HL-60 (cell line): Measurements from ENCODE around the gene CAMK2G.

Experiments
- TF ChIP-seq, protein P1 (sequence below): IDR thresholded peaks from one replicate; pipeline ENCODE4 v1.5.1; 2011; ENCODE audit warnings: low read length, control low read depth, inconsistent platforms; ENCODE audit not compliant: insufficient read depth
- TF ChIP-seq, protein P2 (sequence below): IDR thresholded peaks from 2 replicates; pipeline ENCODE4 v1.6.1; 2012; ENCODE audit warnings: low read depth; ENCODE audit not compliant: insufficient replicate concordance

DNA sequence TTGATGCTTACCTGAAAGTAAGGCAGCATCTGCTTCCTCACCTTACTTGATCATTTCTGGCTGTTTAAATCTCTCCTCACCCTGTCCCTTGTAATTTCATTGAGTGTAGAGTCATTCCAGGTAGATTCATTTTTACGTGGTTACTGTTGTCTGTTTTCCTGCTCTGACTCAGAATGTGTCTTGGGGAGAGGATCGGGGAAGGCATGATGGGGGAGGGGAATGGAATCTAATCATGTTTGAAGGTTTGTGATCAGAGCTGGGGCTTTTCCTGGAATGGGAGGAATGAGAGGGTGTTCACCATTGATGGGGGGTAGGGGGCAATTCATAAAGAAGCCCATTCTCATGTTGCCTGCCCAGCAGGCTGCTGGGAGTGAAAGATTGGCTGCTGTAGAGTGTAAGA lies 111.4 kb downstream of the CAMK2G start:
- TF ChIP-seq, protein P1, sequence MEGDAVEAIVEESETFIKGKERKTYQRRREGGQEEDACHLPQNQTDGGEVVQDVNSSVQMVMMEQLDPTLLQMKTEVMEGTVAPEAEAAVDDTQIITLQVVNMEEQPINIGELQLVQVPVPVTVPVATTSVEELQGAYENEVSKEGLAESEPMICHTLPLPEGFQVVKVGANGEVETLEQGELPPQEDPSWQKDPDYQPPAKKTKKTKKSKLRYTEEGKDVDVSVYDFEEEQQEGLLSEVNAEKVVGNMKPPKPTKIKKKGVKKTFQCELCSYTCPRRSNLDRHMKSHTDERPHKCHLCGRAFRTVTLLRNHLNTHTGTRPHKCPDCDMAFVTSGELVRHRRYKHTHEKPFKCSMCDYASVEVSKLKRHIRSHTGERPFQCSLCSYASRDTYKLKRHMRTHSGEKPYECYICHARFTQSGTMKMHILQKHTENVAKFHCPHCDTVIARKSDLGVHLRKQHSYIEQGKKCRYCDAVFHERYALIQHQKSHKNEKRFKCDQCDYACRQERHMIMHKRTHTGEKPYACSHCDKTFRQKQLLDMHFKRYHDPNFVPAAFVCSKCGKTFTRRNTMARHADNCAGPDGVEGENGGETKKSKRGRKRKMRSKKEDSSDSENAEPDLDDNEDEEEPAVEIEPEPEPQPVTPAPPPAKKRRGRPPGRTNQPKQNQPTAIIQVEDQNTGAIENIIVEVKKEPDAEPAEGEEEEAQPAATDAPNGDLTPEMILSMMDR, result no peak
- TF ChIP-seq, protein P2, sequence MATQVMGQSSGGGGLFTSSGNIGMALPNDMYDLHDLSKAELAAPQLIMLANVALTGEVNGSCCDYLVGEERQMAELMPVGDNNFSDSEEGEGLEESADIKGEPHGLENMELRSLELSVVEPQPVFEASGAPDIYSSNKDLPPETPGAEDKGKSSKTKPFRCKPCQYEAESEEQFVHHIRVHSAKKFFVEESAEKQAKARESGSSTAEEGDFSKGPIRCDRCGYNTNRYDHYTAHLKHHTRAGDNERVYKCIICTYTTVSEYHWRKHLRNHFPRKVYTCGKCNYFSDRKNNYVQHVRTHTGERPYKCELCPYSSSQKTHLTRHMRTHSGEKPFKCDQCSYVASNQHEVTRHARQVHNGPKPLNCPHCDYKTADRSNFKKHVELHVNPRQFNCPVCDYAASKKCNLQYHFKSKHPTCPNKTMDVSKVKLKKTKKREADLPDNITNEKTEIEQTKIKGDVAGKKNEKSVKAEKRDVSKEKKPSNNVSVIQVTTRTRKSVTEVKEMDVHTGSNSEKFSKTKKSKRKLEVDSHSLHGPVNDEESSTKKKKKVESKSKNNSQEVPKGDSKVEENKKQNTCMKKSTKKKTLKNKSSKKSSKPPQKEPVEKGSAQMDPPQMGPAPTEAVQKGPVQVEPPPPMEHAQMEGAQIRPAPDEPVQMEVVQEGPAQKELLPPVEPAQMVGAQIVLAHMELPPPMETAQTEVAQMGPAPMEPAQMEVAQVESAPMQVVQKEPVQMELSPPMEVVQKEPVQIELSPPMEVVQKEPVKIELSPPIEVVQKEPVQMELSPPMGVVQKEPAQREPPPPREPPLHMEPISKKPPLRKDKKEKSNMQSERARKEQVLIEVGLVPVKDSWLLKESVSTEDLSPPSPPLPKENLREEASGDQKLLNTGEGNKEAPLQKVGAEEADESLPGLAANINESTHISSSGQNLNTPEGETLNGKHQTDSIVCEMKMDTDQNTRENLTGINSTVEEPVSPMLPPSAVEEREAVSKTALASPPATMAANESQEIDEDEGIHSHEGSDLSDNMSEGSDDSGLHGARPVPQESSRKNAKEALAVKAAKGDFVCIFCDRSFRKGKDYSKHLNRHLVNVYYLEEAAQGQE, result no peak
